ENCODE results near the gene FBXW8. TPM values are rescaled to one million over a fixed set of nuclear protein-coding genes. Genes with fewer than 3 reads are reported as not detected.

FBXW8 gene
- total and polyA plus RNA-seq, 2 donors (not counting 1 experiment from before 2014, with no cell fraction given): 12.1 to 23.5 TPM

DNA sequence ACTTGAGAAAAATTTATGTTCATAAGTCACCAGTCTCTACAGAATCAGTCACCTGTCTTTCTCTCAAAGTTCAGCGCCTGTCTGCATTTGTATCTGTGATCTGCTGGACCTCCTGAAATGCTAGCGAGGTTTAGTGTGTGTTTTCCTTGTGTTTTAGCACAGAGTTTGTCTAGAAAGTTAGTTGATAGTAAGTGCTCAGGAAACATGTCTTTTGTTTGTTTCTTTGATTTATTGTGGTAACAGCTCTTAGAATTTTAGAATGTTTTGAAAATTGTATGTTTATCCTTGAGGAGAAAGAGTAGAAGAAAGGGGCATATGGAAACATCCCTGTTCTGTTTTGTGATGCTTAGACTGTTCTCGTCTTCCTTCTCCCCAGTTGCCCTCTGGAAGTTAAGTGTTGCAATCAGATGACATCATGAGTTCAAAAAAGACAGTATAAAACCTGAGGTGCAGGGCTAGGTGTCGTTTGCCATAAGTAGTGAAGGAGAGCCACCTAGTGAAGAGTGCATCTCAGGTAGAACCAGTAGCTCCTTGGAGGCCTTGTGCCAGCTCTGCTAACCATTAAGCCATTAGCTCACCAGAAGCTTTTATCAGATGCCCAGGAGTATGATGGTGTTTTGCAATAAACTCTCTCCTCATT lies 44.8 kb downstream of the FBXW8 start:
- Histone ChIP-seq H3K9me3 (ENCODE audit: control extremely low read depth in 1 of 3, control insufficient read depth in 2 of 3, insufficient read depth in 1 of 3, low read length in 2 of 3) (no peaks in the 10 kb centered on the region), H4K20me1 (ENCODE audit: control insufficient read depth, insufficient read depth, low read length, poor library complexity, severe bottlenecking) (peaks cover 7% of the 10 kb centered on the region), H3K4me2 (replicated peaks; ENCODE audit: low read depth, low read length, poor library complexity, severe bottlenecking) (no peak overlapping the region), H3K27me3 (replicated peaks in 1 of 4; ENCODE audit: control extremely low read depth in 1 of 4, control insufficient read depth in 3 of 4, insufficient read depth in 4 of 4, low read length in 3 of 4) (no peaks in the 10 kb centered on the region), H3K4me1 (ENCODE audit: control insufficient read depth in 2 of 2, insufficient read depth in 2 of 2, low read length in 2 of 2) (no peaks in the 10 kb centered on the region), H3K36me3 (replicated peaks in 1 of 2; ENCODE audit: control extremely low read depth in 1 of 2, control insufficient read depth in 1 of 2, extremely low read depth in 1 of 2, insufficient read depth in 2 of 2, low read length in 1 of 2) (peaks cover 0 to 11% of the 10 kb centered on the region in 2 experiments), H3K79me2 (ENCODE audit: control insufficient read depth, insufficient read depth, low read length) (no peaks in the 10 kb centered on the region), H2AFZ (ENCODE audit: insufficient read depth, low read depth, low read length, poor library complexity, severe bottlenecking) (no peak overlapping the region), H3K27ac (ENCODE audit: low read length in 2 of 2) (no peak overlapping the region), H3K9ac (ENCODE audit: low read length) (no peak overlapping the region), H3K4me3 (ENCODE audit: control extremely low read depth in 1 of 5, extremely low read depth in 1 of 5, insufficient read depth in 1 of 5, low read depth in 2 of 5, low read length in 4 of 5) (no peak overlapping the region)
- H3K4me3 Mint-ChIP-seq: no peak overlapping the region
- no peaks in the 10 kb centered on the region for H3K27me3 Mint-ChIP-seq
- no peak overlapping the region for H3K27ac Mint-ChIP-seq
- peak; percentile 13 for DNase-seq
- ChIA-PET POLR2A (no interaction called here), CTCF (interaction anchor here (1.6 kb wide), 1 partner anchor 252 kb away, joined by 10 read pairs; no protein-coding TSS in a partner anchor)
- no peak for ATAC-seq (ENCODE audit: low read depth)
- TF ChIP-seq, protein P1, sequence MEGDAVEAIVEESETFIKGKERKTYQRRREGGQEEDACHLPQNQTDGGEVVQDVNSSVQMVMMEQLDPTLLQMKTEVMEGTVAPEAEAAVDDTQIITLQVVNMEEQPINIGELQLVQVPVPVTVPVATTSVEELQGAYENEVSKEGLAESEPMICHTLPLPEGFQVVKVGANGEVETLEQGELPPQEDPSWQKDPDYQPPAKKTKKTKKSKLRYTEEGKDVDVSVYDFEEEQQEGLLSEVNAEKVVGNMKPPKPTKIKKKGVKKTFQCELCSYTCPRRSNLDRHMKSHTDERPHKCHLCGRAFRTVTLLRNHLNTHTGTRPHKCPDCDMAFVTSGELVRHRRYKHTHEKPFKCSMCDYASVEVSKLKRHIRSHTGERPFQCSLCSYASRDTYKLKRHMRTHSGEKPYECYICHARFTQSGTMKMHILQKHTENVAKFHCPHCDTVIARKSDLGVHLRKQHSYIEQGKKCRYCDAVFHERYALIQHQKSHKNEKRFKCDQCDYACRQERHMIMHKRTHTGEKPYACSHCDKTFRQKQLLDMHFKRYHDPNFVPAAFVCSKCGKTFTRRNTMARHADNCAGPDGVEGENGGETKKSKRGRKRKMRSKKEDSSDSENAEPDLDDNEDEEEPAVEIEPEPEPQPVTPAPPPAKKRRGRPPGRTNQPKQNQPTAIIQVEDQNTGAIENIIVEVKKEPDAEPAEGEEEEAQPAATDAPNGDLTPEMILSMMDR (IDR thresholded peaks at IDR 0.05): no peak
- WGBS (ENCODE audit: insufficient coverage): 86% methylated on average over 2 of the region's 4 CpGs
- H3K9me3 Mint-ChIP-seq (ENCODE audit: insufficient read depth): no peaks in the 10 kb centered on the region
- intact Hi-C loops (cut with micrococcal nuclease): loop anchor here (1.0 kb wide), 1 partner anchor 252 kb away; no protein-coding TSS in a partner anchor
- H3K4me1 Mint-ChIP-seq: peaks cover 4% of the 10 kb centered on the region

DNA sequence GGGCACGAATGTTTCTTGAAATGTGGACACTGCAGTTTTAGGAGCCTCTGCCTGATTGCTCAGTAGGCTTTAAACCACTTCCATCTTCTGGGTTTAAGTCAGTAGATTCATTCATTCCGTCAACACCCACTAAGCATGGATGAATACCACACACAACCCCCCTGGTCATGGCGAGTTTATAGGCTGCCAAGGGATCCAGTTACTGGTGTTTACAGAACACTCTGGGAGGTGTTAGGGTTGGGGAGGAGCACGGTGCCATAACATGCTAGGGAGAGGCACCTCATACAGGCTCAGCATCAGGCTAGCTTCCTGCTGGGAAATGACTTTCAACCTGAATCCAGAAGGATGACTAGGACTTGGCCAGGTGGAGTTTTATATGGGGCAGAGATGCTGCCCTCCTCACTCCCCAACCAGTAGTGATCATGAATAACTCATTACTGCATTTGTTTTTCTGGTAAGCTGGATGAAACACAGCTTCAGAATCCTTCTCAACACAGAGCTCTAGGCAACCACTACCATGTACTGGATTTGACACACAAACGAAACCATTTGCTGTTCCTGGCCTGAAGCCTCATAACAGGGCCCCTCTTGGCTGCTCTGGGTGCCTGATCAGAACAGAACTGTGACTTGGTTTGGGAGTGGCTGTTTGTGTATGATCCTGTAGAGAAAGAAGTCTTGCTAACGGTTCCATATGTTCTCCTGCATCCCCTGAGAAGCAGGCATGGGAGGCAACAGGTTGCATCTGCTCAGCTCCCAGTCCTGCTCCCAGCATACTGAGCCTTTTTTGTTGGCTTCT lies 47.9 kb downstream of the FBXW8 start:
- Mint-ChIP-seq H3K27me3 (no peaks in the 10 kb centered on the region), H3K27ac (no peak overlapping the region), H3K4me1 (peaks cover 19% of the 10 kb centered on the region), H3K9me3 (ENCODE audit: insufficient read depth) (no peaks in the 10 kb centered on the region), H3K4me3 (no peak overlapping the region)
- DNase-seq (no peak), ATAC-seq (ENCODE audit: low read depth) (no peak)
- WGBS (ENCODE audit: insufficient coverage): 95% methylated on average over 2 of the region's 6 CpGs
- no peaks in the 10 kb centered on the region for H3K79me2 ChIP-seq (ENCODE audit: control insufficient read depth, insufficient read depth, low read length)
- no peak for TF ChIP-seq EZH2 (IDR thresholded peaks at IDR 0.05; ENCODE audit: borderline replicate concordance, insufficient read depth, low read depth, low read length, poor library complexity, severe bottlenecking)
- TF ChIP-seq, protein P1 (IDR thresholded peaks at IDR 0.05): no peak
- ChIA-PET POLR2A (no interaction called here), CTCF (no interaction called here)
- peaks cover 8 to 12% of the 10 kb centered on the region in 2 donors for H3K4me1 ChIP-seq (ENCODE audit: control insufficient read depth in 2 of 2, insufficient read depth in 2 of 2, low read length in 2 of 2)
- H3K4me3 ChIP-seq (ENCODE audit: control extremely low read depth in 1 of 5, extremely low read depth in 1 of 5, insufficient read depth in 1 of 5, low read depth in 2 of 5, low read length in 4 of 5): no peak overlapping the region
- H3K27me3 ChIP-seq (replicated peaks in 1 of 4; ENCODE audit: control extremely low read depth in 1 of 4, control insufficient read depth in 3 of 4, insufficient read depth in 4 of 4, low read length in 3 of 4): no peaks in the 10 kb centered on the region
- intact Hi-C loops (cut with micrococcal nuclease): no loop called here
- peaks cover 7% of the 10 kb centered on the region for H4K20me1 ChIP-seq (ENCODE audit: control insufficient read depth, insufficient read depth, low read length, poor library complexity, severe bottlenecking)
- H3K9me3 ChIP-seq (ENCODE audit: control extremely low read depth in 1 of 3, control insufficient read depth in 2 of 3, insufficient read depth in 1 of 3, low read length in 2 of 3): no peaks in the 10 kb centered on the region
- H3K27ac ChIP-seq (ENCODE audit: low read length in 2 of 2): no peak overlapping the region
- H2AFZ ChIP-seq (ENCODE audit: insufficient read depth, low read depth, low read length, poor library complexity, severe bottlenecking): no peak overlapping the region
- peaks cover 0 to 7% of the 10 kb centered on the region in 2 experiments for H3K36me3 ChIP-seq (replicated peaks in 1 of 2; ENCODE audit: control extremely low read depth in 1 of 2, control insufficient read depth in 1 of 2, extremely low read depth in 1 of 2, insufficient read depth in 2 of 2, low read length in 1 of 2)
- no peak overlapping the region for H3K9ac ChIP-seq (ENCODE audit: low read length)
- no peak overlapping the region for H3K4me2 ChIP-seq (replicated peaks; ENCODE audit: low read depth, low read length, poor library complexity, severe bottlenecking)
